ENCODE measurements around the gene IQSEC3.

Gene IQSEC3

GRCh38 chr12:153080-153746 is 86.6 kb downstream of the IQSEC3 start:
- no peak overlapping the region for H3K4me3 ChIP-seq (ENCODE audit: low read depth, low read length)
- peak; percentile 90 for TF ChIP-seq CTCF (conservative IDR thresholded peaks at IDR 0.05; ENCODE audit: low read depth, low read length)
- DNase-seq (ENCODE audit: low read depth): peak; percentile 67

- no peak for DNase-seq (ENCODE audit: low read depth)
- H3K4me3 ChIP-seq (ENCODE audit: low read depth, low read length): no peak overlapping the region
- TF ChIP-seq CTCF (conservative IDR thresholded peaks at IDR 0.05; ENCODE audit: low read depth, low read length): no peak
Observed at GRCh38 chr12:154058-154457, 87.5 kb downstream of the IQSEC3 start.

- TF ChIP-seq CTCF (conservative IDR thresholded peaks at IDR 0.05; ENCODE audit: low read depth, low read length): no peak
- DNase-seq (ENCODE audit: low read depth): no peak
- no peak overlapping the region for H3K4me3 ChIP-seq (ENCODE audit: low read depth, low read length)
Observed at GRCh38 chr12:155006-155405, 88.4 kb downstream of the IQSEC3 start.

GRCh38 chr12:155646-156045 is 89.1 kb downstream of the IQSEC3 start:
- no peak overlapping the region for H3K4me3 ChIP-seq (ENCODE audit: low read depth, low read length)
- DNase-seq (ENCODE audit: low read depth): no peak
- no peak for TF ChIP-seq CTCF (conservative IDR thresholded peaks at IDR 0.05; ENCODE audit: low read depth, low read length)

- no peak for DNase-seq (ENCODE audit: low read depth)
- H3K4me3 ChIP-seq (ENCODE audit: low read depth, low read length): no peak overlapping the region
- no peak for TF ChIP-seq CTCF (conservative IDR thresholded peaks at IDR 0.05; ENCODE audit: low read depth, low read length)
Observed at GRCh38 chr12:156945-157344, 90.4 kb downstream of the IQSEC3 start.

GRCh38 chr12:157644-158043 is 91.1 kb downstream of the IQSEC3 start:
- no peak overlapping the region for H3K4me3 ChIP-seq (ENCODE audit: low read depth, low read length)
- no peak for DNase-seq (ENCODE audit: low read depth)

More at GRCh38 chr12:157644-158043, 91.1 kb downstream of the IQSEC3 start:
- TF ChIP-seq CTCF (conservative IDR thresholded peaks at IDR 0.05; ENCODE audit: low read depth, low read length): no peak

Data from choroid plexus epithelial cell (primary cell).